IMR-90 (cell line): ENCODE data around the gene FTO. TPM values are rescaled to one million over a fixed set of nuclear protein-coding genes. Genes with fewer than 3 reads are reported as not detected.

Experiments used
- ATAC-seq: fragments of 200-7000 bp; cut with Tn5 transposase; 2 replicates; pipeline ENCODE4 v1.9.1; 2020; ENCODE audit warnings: low read depth, mild to moderate bottlenecking, moderate library complexity
- BruUV-seq: library from RNA; stranded (reverse); fragments of 400-500 nt; replicated peaks from 2 replicates; lab custom pipeline; 2021; lab: Mats Ljungman, UMichigan
- CTCF ChIA-PET: fragments of 300-600 bp; formaldehyde crosslinking; extraction: SDS; loops from one replicate; lab custom pipeline; 2021; ENCODE audit warnings: antibody characterized with exemption; lab: Yijun Ruan, JAX
- POLR2A ChIA-PET: fragments of 300-600 bp; sonication (Branson Sonifier 250); formaldehyde crosslinking; loops from one replicate; lab custom pipeline; 2022; ENCODE audit warnings: antibody characterized with exemption; ENCODE audit not compliant: unreplicated experiment; lab: Charles Lee
- DNase-seq: peaks from one replicate; pipeline ENCODE4 v3.0.0; 2013
- H2AFZ ChIP-seq: replicated peaks from 2 replicates; pipeline ENCODE3; 2013; ENCODE audit warnings: low read length, mild to moderate bottlenecking; ENCODE audit not compliant: poor library complexity
- H2AK5ac ChIP-seq: 2 replicates; pipeline ENCODE4 v1.6.1; 2013; ENCODE audit warnings: low read depth, low read length, inconsistent platforms
- H2AK9ac ChIP-seq: replicated peaks from 2 replicates; pipeline ENCODE3; 2013; ENCODE audit warnings: mild to moderate bottlenecking, low read depth, low read length, moderate library complexity; ENCODE audit not compliant: poor library complexity
- H2BK120ac ChIP-seq: 2 replicates; pipeline ENCODE4 v1.6.1; 2013; ENCODE audit warnings: low read depth, low read length, inconsistent platforms
- H2BK15ac ChIP-seq: 3 replicates; pipeline ENCODE4 v1.6.1; 2013; ENCODE audit warnings: low read depth, low read length, inconsistent platforms
- H2BK20ac ChIP-seq: 2 replicates; pipeline ENCODE4 v1.6.1; 2013; ENCODE audit warnings: low read depth, mild to moderate bottlenecking, inconsistent platforms, low read length, moderate library complexity
- H2BK5ac ChIP-seq: 2 replicates; pipeline ENCODE4 v1.6.1; 2013; ENCODE audit warnings: mild to moderate bottlenecking, low read depth, low read length, inconsistent platforms; ENCODE audit not compliant: poor library complexity, severe bottlenecking
- H3K14ac ChIP-seq: replicated peaks from 2 replicates; pipeline ENCODE4 v1.6.1; 2013; ENCODE audit warnings: low read depth, low read length, inconsistent platforms
- H3K18ac ChIP-seq: 2 replicates; pipeline ENCODE4 v1.6.1; 2013; ENCODE audit warnings: low read depth, low read length, control low read depth
- H3K23ac ChIP-seq: 2 replicates; pipeline ENCODE4 v1.6.1; 2013; ENCODE audit warnings: low read depth, low read length, inconsistent platforms
- H3K27ac ChIP-seq: 2 replicates; pipeline ENCODE4 v1.5.1; 2013; ENCODE audit warnings: mild to moderate bottlenecking, control low read depth, low read length; ENCODE audit not compliant: insufficient read depth
- H3K27me3 ChIP-seq: 2 replicates; pipeline ENCODE4 v1.6.1; 2013; ENCODE audit warnings: low read length; ENCODE audit not compliant: control insufficient read depth, insufficient read depth
- H3K36me3 ChIP-seq: 2 replicates; pipeline ENCODE4 v1.6.1; 2013; ENCODE audit warnings: low read length, mixed read lengths; ENCODE audit not compliant: control insufficient read depth, insufficient read depth
- H3K4ac ChIP-seq: 2 replicates; pipeline ENCODE4 v1.6.1; 2013; ENCODE audit warnings: low read depth, low read length, inconsistent platforms
- H3K4me1 ChIP-seq: 2 replicates; pipeline ENCODE4 v1.6.1; 2013; ENCODE audit warnings: low read length, mixed read lengths; ENCODE audit not compliant: control insufficient read depth, insufficient read depth
- H3K4me2 ChIP-seq: 2 replicates; pipeline ENCODE4 v1.6.1; 2013; ENCODE audit warnings: low read depth, mild to moderate bottlenecking, control low read depth, low read length, moderate library complexity
- H3K4me3 ChIP-seq: 2 replicates; pipeline ENCODE4 v1.5.1; 2013; ENCODE audit warnings: low read depth, mild to moderate bottlenecking, control low read depth, low read length, moderate library complexity; ENCODE audit not compliant: insufficient read depth
- H3K56ac ChIP-seq: 2 replicates; pipeline ENCODE4 v1.6.1; 2013; ENCODE audit warnings: low read length, inconsistent platforms; ENCODE audit not compliant: insufficient read depth; ENCODE audit errors: extremely low read depth
- H3K79me1 ChIP-seq, 2 experiments: 2 replicates each; pipeline ENCODE4 v1.6.1; 2013; ENCODE audit warnings: low read length in 2 of 2, inconsistent platforms in 1 of 2, low read depth in 1 of 2
- H3K9ac ChIP-seq: 2 replicates; pipeline ENCODE4 v1.6.1; 2013; ENCODE audit warnings: low read depth, low read length, control low read depth
- H3K9me1 ChIP-seq: 2 replicates; pipeline ENCODE4 v1.6.1; 2013; ENCODE audit warnings: low read length, inconsistent platforms; ENCODE audit not compliant: insufficient read depth
- H3K9me3 ChIP-seq: 2 replicates; pipeline ENCODE4 v1.6.1; 2013; ENCODE audit warnings: low read length; ENCODE audit not compliant: control insufficient read depth, insufficient read depth
- H4K20me1 ChIP-seq: 2 replicates; pipeline ENCODE4 v1.6.1; 2013; ENCODE audit warnings: low read length, inconsistent platforms; ENCODE audit not compliant: insufficient read depth
- H4K5ac ChIP-seq: 2 replicates; pipeline ENCODE4 v1.6.1; 2013; ENCODE audit warnings: mild to moderate bottlenecking, low read depth, low read length, control low read depth
- H4K8ac ChIP-seq, 2 experiments: 2 replicates each; pipeline ENCODE4 v1.6.1; 2013; ENCODE audit warnings: low read depth in 2 of 2, low read length in 2 of 2, control low read depth in 1 of 2, inconsistent platforms in 1 of 2
- H4K91ac ChIP-seq: 2 replicates; pipeline ENCODE4 v1.6.1; 2013; ENCODE audit warnings: low read depth, low read length, inconsistent platforms; ENCODE audit not compliant: insufficient read depth
- BHLHE40 ChIP-seq: fragments of 150-350 bp; IDR thresholded peaks from 2 replicates; pipeline ENCODE4 v1.6.1; 2016; ENCODE audit warnings: mild to moderate bottlenecking, low read depth, low read length
- CEBPB ChIP-seq: IDR thresholded peaks from 2 replicates; pipeline ENCODE4 v1.6.1; 2012; ENCODE audit warnings: low read depth, low read length, improper control_type of control experiment
- CHD1 ChIP-seq: IDR thresholded peaks from 2 replicates; pipeline ENCODE4 v1.6.1; 2012; ENCODE audit warnings: low read depth, low read length, improper control_type of control experiment
- CTCF ChIP-seq: conservative IDR thresholded peaks from 2 replicates; pipeline ENCODE4 v1.5.1; 2012; ENCODE audit warnings: mild to moderate bottlenecking, low read depth, low read length, improper control_type of control experiment
- ELK1 ChIP-seq: fragments of 150-350 bp; IDR thresholded peaks from 2 replicates; pipeline ENCODE4 v1.6.1; 2016; ENCODE audit warnings: low read depth, mild to moderate bottlenecking, low read length, moderate library complexity, borderline replicate concordance
- FOS ChIP-seq: fragments of 150-350 bp; IDR thresholded peaks from 2 replicates; pipeline ENCODE4 v1.6.1; 2016; ENCODE audit warnings: low read depth, low read length
- MAFK ChIP-seq: IDR thresholded peaks from 2 replicates; pipeline ENCODE4 v1.6.1; 2012; ENCODE audit warnings: low read depth, low read length, improper control_type of control experiment
- MAZ ChIP-seq: IDR thresholded peaks from 2 replicates; pipeline ENCODE4 v1.6.1; 2012; ENCODE audit warnings: low read depth, mild to moderate bottlenecking, low read length, improper control_type of control experiment, moderate library complexity, borderline replicate concordance
- MXI1 ChIP-seq: IDR thresholded peaks from 2 replicates; pipeline ENCODE4 v1.6.1; 2012; ENCODE audit warnings: low read depth, mild to moderate bottlenecking, low read length, moderate library complexity, borderline replicate concordance
- NFE2L2 ChIP-seq: fragments of 150-350 bp; IDR thresholded peaks from 2 replicates; pipeline ENCODE4 v1.6.1; 2016; ENCODE audit warnings: low read depth, mild to moderate bottlenecking, low read length
- POLR2A ChIP-seq: IDR thresholded peaks from 2 replicates; pipeline ENCODE4 v1.6.1; 2012; ENCODE audit warnings: mild to moderate bottlenecking, low read depth, low read length
- RAD21 ChIP-seq: IDR thresholded peaks from 2 replicates; pipeline ENCODE4 v1.6.1; 2012; ENCODE audit warnings: low read length, improper control_type of control experiment
- RCOR1 ChIP-seq: IDR thresholded peaks from 2 replicates; pipeline ENCODE4 v1.6.1; 2012; ENCODE audit warnings: mild to moderate bottlenecking, low read length, improper control_type of control experiment; ENCODE audit not compliant: insufficient replicate concordance
- RFX5 ChIP-seq: IDR thresholded peaks from 2 replicates; pipeline ENCODE4 v1.8.0; 2012; ENCODE audit warnings: low read depth, mild to moderate bottlenecking, low read length, moderate library complexity
- SMC3 ChIP-seq: fragments of 150-350 bp; IDR thresholded peaks from 2 replicates; pipeline ENCODE4 v1.6.1; 2016; ENCODE audit warnings: low read depth, mild to moderate bottlenecking, antibody characterized with exemption, low read length, moderate library complexity
- USF2 ChIP-seq: fragments of 150-350 bp; IDR thresholded peaks from 2 replicates; pipeline ENCODE4 v1.6.1; 2017; ENCODE audit warnings: mild to moderate bottlenecking, antibody characterized with exemption, low read length, low read depth
- WGBS, 2 experiments: methylation state at CpG; one replicate each; pipeline versions ENCODE4 v1.1.5 to v1.1.7; 2013; ENCODE audit warnings: missing lambda C conversion rate in 2 of 2; ENCODE audit not compliant: insufficient read length in 1 of 2; ENCODE audit errors: extremely low coverage in 2 of 2; 5-methylcytosine and 5-hydroxymethylcytosine counted together
- dilution Hi-C: fragments of 300-500 bp; cut with HindIII; formaldehyde crosslinking; loops from one replicate; pipeline ENCODE4 v1.14.3; 2018; ENCODE audit warnings: low sequenced_read_pairs; ENCODE audit not compliant: unreplicated experiment
- in situ Hi-C: fragments of 300-500 bp; cut with MboI; formaldehyde crosslinking; loops from 3 replicates; pipeline ENCODE4 v1.14.3; 2019; ENCODE audit warnings: low sequenced_read_pairs, inconsistent platforms, mixed read lengths
- intact Hi-C: fragments of 100-400 bp; cut with micrococcal nuclease; formaldehyde crosslinking; loops from 2 replicates; pipeline ENCODE4 v1.10.0; 2022
- polyA plus RNA-seq, 3 experiments: library from polyadenylated mRNA; depleted of rRNA; stranded (reverse); fragments of >200 nt; gene quantifications; 2 replicates each; pipeline ENCODE4 v1.2.3, GENCODE V29; 2012; ENCODE audit warnings: low replicate concordance in 1 of 3
- total RNA-seq: library from RNA; depleted of rRNA; stranded (reverse); fragments of >200 nt; gene quantifications from 2 replicates; pipeline ENCODE4 v1.2.3, GENCODE V29; 2012

Gene FTO
- total and polyA plus RNA-seq, 2 of the 4 experiments (the other 2 are of a cell fraction) = 70.3 to 132 TPM

- Histone ChIP-seq H3K4ac (no peak overlapping the region), H4K5ac (no peak overlapping the region), H2AFZ (no peak overlapping the region), H4K91ac (no peak overlapping the region), H3K56ac (no peak overlapping the region), H3K36me3 (no peaks in the 10 kb centered on the region), H2AK9ac (no peak overlapping the region), H3K9ac (no peak overlapping the region), H2BK15ac (no peak overlapping the region), H3K9me1 (peaks cover 6% of the 10 kb centered on the region; the same call in 1 of the 2 replicates), H3K18ac (no peak overlapping the region), H4K8ac (no peak overlapping the region), H3K4me3 (no peak overlapping the region), H3K79me1 (peaks cover 42 to 59% of the 10 kb centered on the region in 2 experiments), H2AK5ac (no peak overlapping the region), H3K4me1 (peaks cover 7% of the 10 kb centered on the region), H3K27ac (no peak overlapping the region), H4K20me1 (peaks cover 13% of the 10 kb centered on the region; the same call in 1 of the 2 replicates), H3K14ac (no peak overlapping the region), H2BK5ac (no peak overlapping the region), H3K9me3 (no peaks in the 10 kb centered on the region), H3K27me3 (no peaks in the 10 kb centered on the region), H3K23ac (no peak overlapping the region), H2BK20ac (no peak overlapping the region), H2BK120ac (no peak overlapping the region), H3K4me2 (no peak overlapping the region)
- POLR2A ChIA-PET = no interaction called here
- WGBS, 2 experiments = no CpG with 5 or more reads among the region's 1 CpG
- in situ Hi-C loops (no loop called here), intact Hi-C loops (no loop called here), dilution Hi-C loops (no loop called here)
- CTCF ChIA-PET = interaction anchor here (0.6 kb wide), 1 partner anchor 12 kb away, joined by 3 read pairs; no protein-coding TSS in a partner anchor
- TF ChIP-seq RCOR1 (no peak), RAD21 (no peak), RFX5 (no peak), CTCF (no peak), MAZ (no peak), CHD1 (no peak), POLR2A (no peak), SMC3 (no peak), ELK1 (no peak), CEBPB (no peak), MAFK (no peak), USF2 (no peak), MXI1 (no peak), BHLHE40 (no peak), FOS (no peak), NFE2L2 (no peak)
- no TSS peak for BruUV-seq
- DNase-seq (no peak), ATAC-seq (no peak)
Measured at GRCh38 chr16:53784291-53784690, 80.3 kb downstream of the FTO start.
